ENCODE measurements around the gene C16orf92.

Gene C16orf92

DNA sequence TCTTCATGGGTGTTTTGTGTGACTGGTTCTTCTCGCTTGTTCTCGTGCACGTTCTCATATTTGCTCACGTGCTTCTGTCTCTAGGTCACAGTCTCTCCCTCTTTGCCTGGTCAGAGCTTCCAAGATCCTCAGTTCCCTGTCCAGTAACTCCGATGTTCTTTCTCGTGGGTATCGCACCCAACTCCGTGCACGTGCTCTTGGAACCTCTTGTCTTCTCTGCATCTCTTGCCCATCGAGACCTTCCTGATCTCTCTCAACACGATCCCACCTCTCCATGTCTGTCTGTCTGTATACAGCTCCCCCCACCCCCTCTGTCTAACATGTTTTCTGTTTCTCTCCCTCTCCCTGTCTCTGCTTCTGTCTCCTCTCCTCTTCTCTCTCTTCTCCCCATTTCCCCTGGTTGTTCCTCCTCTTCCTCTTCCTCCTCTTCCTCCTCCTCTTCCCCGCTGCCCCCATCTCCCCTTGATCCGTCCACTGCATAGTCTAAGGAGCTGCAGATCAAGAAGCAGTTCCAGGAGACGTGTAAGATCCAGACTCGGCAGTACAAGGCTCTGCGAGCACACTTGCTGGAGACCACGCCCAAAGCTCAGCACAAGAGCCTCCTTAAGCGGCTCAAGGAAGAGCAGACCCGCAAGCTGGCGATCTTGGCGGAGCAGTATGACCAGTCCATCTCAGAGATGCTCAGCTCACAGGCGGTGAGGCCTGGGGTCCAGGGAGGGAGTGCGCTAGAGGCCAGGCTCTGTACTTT lies 33.7 kb upstream of the C16orf92 start:
- no peak for DNase-seq (ENCODE audit: low read depth in 2 of 2)

GRCh38 chr16:29990034-29990433 lies 33.0 kb upstream of the C16orf92 start:
- no peak for DNase-seq (ENCODE audit: low read depth in 2 of 2)

GRCh38 chr16:29990883-29991570 lies 32.0 kb upstream of the C16orf92 start:
- DNase-seq (ENCODE audit: low read depth in 2 of 2) = no peak

DNA sequence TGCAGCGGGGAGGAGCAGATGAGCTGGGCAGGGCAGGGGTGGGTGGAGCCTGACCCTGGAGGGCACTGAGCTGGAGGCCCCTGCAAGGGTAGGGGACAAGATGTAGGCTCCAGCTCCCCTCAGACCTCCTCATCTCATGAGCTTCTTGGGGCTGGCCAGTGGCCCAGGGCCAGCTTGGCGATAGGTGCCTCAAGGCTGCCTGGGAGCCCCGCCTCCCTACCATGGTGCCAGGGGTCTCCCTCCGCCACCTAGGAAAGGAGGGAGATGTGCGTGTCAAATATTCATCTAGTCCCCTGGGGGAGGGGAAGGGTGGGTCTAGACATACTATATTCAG lies 31.5 kb upstream of the C16orf92 start:
- no peak for DNase-seq (ENCODE audit: low read depth in 2 of 2)

DNA sequence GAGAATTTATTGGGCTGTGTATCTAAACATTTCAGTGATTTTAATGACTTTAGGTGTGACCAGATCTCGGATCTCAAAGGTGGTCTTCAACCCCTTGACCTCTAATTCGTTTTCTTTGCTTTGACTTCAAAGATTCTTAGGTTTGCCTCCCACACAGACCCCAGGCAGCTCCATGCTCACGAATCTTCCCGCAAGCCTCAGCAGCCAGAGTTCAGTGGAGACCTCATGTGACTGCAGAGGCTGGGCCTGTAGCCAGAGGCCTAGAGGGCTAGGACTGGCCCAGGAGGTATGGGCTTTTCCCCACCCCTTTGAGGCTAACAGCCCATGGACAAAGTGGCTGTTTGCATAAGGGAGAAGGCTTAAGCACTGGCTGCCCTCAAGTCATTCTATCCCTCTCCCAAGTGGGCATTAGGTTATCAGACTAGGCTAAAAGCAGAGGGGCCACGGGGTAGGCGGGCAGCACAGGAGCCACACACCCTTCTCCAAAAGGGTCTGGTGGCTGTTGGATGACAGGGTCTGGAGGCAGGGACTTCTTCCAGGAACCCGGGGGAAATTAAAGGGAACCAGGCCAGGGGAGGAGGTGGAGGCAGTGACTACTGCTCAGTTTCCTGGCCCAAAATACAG lies 30.5 kb upstream of the C16orf92 start:
- no peak for DNase-seq (ENCODE audit: low read depth in 2 of 2)

GRCh38 chr16:29993191-29993902 lies 29.7 kb upstream of the C16orf92 start:
- DNase-seq (ENCODE audit: low read depth in 2 of 2) = no peak

DNA sequence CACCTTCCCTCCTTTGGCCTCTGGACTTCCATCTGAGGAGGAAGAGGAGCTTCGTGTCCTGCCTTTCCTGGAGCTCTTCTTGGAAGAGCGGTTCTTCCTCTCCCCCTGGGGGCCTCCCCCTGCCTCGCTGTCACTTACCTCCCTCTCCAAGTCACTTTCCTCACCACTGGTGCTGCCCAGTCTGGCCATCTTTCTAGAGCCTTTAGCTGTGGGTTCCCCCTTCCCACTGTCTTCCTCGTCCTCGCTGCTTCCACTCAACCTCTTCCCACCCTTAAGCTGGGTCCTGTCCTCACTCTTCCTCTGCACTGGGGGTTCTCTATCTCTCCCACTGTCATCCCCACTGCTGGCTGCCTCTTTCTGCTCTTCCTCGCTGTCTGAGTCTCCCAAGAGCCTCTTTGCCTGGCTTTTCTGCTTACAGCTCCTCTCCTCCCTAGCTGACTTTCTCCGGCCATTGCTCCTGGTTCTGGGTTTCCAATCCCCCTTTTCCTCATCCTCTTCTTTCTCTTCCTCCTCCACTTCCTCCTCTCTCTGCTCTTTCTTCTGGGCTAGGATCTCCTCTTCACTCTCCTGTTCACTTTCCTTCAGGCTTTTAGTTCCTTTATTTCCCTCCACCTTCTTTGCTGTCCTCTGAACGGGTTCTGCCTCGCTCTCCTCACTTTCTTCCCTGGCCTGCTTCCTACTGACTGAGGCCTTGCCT lies 28.9 kb upstream of the C16orf92 start:
- DNase-seq (ENCODE audit: low read depth in 2 of 2) = no peak

- peak; percentile 61 to 72 for DNase-seq (ENCODE audit: low read depth in 2 of 2)
These were observed 28.2 kb upstream of the C16orf92 start for GRCh38 chr16:29994600-29995323.

- peak; percentile 75 for DNase-seq (ENCODE audit: low read depth in 2 of 2)
These were observed 27.6 kb upstream of the C16orf92 start, which contains the start of gene HIRIP3 for GRCh38 chr16:29995324-29995910. TSS of gene HIRIP3 (minus strand) at chr16:29995617. CDS start at chr16:29995605, 12 bp downstream.

GRCh38 chr16:29995911-29996765 lies 26.9 kb upstream of the C16orf92 start, which contains the start of gene INO80E:
TSS of gene INO80E (plus strand) at chr16:29996241. CDS start at chr16:29996311, 70 bp downstream.
- DNase-seq (ENCODE audit: low read depth in 2 of 2) = peak; percentile 97 to 99

DNA sequence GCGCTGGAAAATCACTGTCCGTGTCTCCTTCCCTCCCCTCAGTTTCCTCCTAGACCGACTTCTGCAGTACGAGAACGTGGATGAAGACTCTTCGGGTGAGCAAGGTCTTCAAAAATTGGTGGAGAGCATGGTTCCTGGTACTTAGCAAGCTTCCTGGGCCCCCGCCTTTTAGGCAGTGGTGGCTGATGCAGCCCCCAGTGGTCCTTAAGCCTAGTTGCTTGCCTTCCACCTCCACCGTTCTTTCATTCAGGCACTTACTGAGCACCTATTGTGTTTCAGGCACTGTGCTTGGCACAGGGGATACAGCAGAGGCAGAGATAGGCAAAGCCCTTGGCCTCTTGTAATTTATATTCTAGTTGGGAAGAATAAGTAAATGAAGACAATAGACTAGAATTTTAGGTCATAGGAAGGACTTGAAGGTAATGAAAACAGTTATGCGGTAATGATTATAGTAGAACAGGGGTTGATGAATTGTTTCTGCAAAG lies 26.2 kb upstream of the C16orf92 start:
- no peak for DNase-seq (ENCODE audit: low read depth in 2 of 2)

DNA sequence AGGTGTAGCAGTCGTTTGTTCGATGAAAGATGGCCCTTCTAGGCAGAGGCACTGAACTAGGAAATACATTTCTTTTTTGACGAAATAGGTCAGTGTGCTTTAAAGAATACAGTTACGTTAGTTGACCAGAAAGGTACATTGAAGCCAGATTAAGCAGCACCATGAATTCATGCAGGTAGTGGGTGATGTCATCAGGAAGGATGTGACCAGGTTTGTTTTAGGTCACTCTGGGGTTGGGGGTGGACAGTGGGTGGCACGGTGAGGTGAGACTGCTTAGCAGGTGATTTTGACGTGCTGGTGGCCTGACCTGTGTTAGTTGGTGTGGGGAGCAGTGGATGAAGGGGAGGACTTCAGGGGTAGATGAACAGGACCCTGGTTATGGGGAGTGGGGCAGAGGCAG lies 23.4 kb upstream of the C16orf92 start:
- DNase-seq (ENCODE audit: low read depth in 2 of 2) = no peak

GRCh38 chr16:30000735-30001631 lies 22.0 kb upstream of the C16orf92 start:
- no peak for DNase-seq (ENCODE audit: low read depth in 2 of 2)

DNA sequence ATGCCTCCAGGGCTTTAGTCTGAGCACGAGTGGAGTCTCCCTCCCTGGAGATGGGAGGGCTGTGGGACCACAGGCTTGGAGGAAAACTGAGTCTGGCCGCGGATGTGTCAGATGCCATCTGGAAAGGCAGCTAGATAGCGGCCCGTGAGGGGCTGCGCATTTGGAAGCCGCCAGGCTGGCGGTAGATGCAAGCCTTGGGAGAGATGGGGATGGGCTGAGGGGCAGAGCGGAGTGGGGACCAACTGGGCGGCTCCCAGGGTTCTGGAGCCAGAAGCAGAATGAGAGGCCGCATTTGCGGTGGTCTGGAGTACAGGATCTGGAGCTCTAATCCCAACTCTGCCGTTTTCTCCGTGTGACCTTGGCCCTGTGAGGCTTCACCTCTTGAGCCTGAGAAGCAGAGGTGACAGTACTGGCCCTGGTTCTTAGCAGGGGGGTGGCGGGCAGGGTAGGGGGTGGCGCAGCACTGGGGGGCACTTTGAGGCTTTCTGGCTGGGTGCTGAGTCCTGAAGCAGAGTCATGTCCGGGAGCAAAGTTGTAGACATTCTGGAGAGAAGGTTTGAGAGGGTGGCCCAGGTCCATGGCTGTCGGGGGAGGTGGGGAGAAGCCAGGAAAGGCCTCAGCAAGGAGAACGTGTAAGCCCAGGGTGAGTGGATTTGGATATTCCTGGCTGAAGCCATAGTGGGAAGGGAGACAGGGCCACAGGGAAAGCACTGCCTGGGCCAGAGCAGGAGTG lies 20.2 kb upstream of the C16orf92 start:
- no peak for DNase-seq (ENCODE audit: low read depth in 2 of 2)

DNA sequence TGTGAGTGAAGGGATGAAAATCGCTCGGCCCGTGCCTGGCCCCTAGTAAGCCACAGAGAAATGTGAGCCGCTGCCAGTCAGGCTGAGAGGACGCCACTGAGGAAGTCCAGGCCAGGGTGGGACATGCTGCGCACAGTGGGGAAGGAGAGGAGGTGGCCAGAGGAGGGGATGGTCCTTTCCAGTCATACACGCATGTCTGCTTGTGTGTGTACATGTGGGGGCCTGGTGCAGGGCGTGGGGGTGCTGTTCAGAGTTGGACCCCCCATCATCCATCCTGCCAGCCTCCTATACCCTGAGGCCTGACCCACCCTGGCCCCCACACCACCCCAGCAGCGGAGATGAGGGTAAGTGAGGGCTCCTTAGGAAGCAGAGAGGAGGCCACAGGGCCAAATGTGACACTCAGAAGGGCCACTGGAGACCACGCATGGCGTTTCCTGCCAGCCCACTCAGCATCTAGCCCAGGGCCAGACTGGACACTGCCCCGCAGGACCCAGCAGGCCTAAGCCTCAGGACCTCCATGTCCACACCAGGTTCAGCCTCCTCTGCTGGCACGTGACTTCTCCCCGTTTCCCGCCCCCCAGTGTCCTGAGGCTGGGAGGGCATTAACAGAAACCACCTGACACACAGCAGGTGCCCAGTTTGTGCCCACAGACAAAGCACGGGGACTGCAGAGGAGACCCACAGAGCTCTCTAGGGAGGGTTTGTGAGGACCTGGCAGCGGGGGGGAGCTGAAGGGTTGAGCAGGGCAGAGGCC lies 19.2 kb upstream of the C16orf92 start:
- DNase-seq (ENCODE audit: low read depth in 2 of 2) = no peak

DNA sequence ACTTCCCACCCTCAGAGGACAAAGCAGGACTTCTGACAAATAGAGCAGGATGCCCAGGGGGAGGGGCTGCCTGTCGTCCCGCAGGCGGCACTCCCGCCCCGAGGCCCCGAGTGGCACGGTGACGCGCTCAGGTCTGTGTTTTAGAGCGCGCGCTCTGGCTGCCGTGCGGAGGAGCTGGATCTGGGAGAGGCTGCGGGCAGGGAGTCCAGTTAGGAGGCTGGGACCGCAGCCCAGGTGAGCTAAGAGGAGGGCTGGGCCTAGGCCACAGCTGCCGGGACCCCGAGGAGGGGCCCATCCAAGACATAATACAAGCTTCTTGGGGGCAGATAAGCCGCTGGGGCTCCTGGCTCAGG lies 18.6 kb upstream of the C16orf92 start:
- no peak for DNase-seq (ENCODE audit: low read depth in 2 of 2)

DNA sequence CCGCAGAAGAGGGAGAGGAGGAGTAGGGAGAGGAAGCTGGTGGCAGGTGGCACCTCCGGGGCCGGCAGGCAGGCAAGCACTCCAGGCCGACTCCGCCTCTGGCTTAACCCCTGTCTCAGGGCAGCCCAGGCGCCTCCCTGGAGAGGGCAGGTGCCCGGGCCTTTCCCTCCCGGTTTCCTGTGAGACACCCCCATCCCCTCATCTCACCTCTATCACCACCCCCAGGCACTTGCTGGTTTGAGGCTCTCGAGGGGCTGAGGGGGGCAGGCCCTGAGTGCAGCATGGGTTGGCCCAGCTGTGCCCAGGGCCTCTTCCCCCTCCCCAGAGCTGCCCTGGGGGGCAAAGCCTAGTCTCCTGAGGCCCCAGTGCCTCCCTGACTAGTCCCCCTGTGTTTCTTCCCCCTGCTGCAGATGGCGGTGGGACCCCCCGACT lies 18.2 kb upstream of the C16orf92 start:
- no peak for DNase-seq (ENCODE audit: low read depth in 2 of 2)
